ENCODE measurements around the gene ANKRD13D.
"Not testable (repeated sequence)": the region's sequence is repeated elsewhere in the genome, so short reads cannot be mapped to it uniquely, and the experiment has no call there.

Gene ANKRD13D

GRCh38 chr11:67289226-67289650 is at the start of gene ANKRD13D:
ANKRD13D (plus strand) TSS chr11:67289303; CDS start chr11:67289461, 158 bp downstream.
- DNase-seq: no peak

GRCh38 chr11:67239783-67240575 is 49.1 kb upstream of the ANKRD13D start:
- peak; percentile 98 for DNase-seq

GRCh38 chr11:67240576-67241389 is 48.3 kb upstream of the ANKRD13D start:
- peak; percentile 91 for DNase-seq

- DNase-seq: no peak
These were observed 46.6 kb upstream of the ANKRD13D start for GRCh38 chr11:67242548-67242947.

- DNase-seq: no peak
These were observed 46.1 kb upstream of the ANKRD13D start for GRCh38 chr11:67243051-67243450.

- no peak for DNase-seq
These were observed 44.1 kb upstream of the ANKRD13D start for GRCh38 chr11:67245046-67245445.

GRCh38 chr11:67247946-67248550 is 41.1 kb upstream of the ANKRD13D start:
- no peak for DNase-seq

- no peak for DNase-seq
These were observed 40.5 kb upstream of the ANKRD13D start for GRCh38 chr11:67248653-67249052.

GRCh38 chr11:67250059-67251043 is 38.8 kb upstream of the ANKRD13D start:
- DNase-seq: no peak

- no peak for DNase-seq
These were observed 37.3 kb upstream of the ANKRD13D start for GRCh38 chr11:67251841-67252240.

GRCh38 chr11:67252831-67253239 is 36.3 kb upstream of the ANKRD13D start:
- DNase-seq: peak; percentile 57

GRCh38 chr11:67253872-67254624 is 35.1 kb upstream of the ANKRD13D start:
- DNase-seq: no peak

GRCh38 chr11:67254798-67255197 is 34.3 kb upstream of the ANKRD13D start:
- no peak for DNase-seq

GRCh38 chr11:67255353-67255752 is 33.8 kb upstream of the ANKRD13D start:
- DNase-seq: no peak

GRCh38 chr11:67255864-67256263 is 33.2 kb upstream of the ANKRD13D start:
- DNase-seq: no peak

GRCh38 chr11:67256477-67257135 is 32.5 kb upstream of the ANKRD13D start:
- no peak for DNase-seq

- DNase-seq: no peak
These were observed 28.7 kb upstream of the ANKRD13D start for GRCh38 chr11:67260406-67260805.

GRCh38 chr11:67260885-67261639 is 28.0 kb upstream of the ANKRD13D start:
- DNase-seq: not testable (repeated sequence)

GRCh38 chr11:67261640-67261945 is 27.5 kb upstream of the ANKRD13D start:
- DNase-seq: no peak

- no peak for DNase-seq
These were observed 27.0 kb upstream of the ANKRD13D start for GRCh38 chr11:67261946-67262681.
